ENCODE results near the gene CDH13. TPM values are rescaled to one million over a fixed set of nuclear protein-coding genes. Genes with fewer than 3 reads are reported as not detected.

CDH13 gene
- total RNA-seq, 1 donor from 2014 or later: 14.3 TPM

DNA sequence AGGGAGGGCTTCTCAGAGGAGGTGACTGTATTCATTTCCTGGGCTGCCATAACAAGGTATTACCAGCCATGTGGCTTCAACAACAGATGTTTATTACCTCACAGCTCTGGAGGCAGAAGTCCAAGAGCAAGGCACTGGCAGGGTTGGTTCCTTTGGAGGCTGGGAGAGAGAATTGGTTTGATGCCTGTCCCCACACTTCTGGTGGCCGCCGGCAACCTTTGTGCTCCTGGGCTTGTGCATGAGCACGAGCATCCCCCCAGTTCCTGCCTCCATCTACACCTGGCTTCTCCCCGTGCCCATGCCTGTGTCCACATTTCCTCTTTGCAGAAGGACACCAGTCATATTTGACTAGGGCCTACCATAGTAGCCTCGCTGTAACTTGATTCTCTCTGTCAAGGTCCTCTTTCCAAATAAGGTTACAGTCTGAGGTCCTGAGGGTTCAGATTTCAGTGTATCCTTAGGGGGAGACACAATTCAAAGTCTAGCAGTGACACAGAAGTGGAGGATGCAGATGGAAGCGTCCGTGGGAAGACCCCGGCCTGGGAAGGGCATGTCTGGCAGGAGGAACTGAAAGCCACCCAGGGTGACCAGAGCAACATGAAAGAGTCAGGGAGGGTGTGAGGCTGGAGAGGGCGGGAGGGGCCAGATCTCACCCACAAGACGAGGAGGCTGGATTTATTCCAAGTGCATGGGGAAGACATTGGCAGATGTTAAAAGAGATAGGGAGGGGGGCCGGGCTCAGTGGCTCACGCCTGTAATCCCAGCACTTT, 992.8 kb downstream of the CDH13 start:
- H3K4me1 ChIP-seq: no peaks in the 10 kb centered on the region
- DNase-seq (no peak), ATAC-seq (no peak)
- no peak overlapping the region for H3K27ac ChIP-seq
- H3K27me3 ChIP-seq (ENCODE audit: low read depth): no peaks in the 10 kb centered on the region
- H3K4me3 ChIP-seq: no peak overlapping the region
- intact Hi-C loops (cut with DNase I): no loop called here
- no peaks in the 10 kb centered on the region for H3K9me3 ChIP-seq
- no peaks in the 10 kb centered on the region for H3K36me3 ChIP-seq
- TF ChIP-seq, protein P1, sequence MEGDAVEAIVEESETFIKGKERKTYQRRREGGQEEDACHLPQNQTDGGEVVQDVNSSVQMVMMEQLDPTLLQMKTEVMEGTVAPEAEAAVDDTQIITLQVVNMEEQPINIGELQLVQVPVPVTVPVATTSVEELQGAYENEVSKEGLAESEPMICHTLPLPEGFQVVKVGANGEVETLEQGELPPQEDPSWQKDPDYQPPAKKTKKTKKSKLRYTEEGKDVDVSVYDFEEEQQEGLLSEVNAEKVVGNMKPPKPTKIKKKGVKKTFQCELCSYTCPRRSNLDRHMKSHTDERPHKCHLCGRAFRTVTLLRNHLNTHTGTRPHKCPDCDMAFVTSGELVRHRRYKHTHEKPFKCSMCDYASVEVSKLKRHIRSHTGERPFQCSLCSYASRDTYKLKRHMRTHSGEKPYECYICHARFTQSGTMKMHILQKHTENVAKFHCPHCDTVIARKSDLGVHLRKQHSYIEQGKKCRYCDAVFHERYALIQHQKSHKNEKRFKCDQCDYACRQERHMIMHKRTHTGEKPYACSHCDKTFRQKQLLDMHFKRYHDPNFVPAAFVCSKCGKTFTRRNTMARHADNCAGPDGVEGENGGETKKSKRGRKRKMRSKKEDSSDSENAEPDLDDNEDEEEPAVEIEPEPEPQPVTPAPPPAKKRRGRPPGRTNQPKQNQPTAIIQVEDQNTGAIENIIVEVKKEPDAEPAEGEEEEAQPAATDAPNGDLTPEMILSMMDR (IDR thresholded peaks at IDR 0.05): no peak

DNA sequence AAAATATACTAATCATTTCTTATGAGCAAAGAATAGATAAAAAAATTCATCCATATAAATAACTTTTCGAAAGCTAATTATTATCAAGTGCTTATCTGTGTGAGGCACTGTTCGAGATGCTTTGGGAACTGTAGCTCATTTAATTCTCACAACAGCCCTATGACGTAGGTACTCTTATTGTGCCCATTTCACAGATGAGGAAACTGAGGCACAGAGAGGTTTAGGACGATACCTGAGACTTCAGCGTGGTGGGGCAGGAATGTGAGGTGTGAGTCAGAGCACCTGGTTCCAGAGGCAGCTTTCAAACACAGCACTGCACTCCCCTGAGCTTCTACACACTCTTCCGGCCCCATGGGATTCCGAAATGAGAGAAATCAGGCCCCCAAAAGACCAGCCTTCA, 995.2 kb downstream of the CDH13 start:
- no peaks in the 10 kb centered on the region for H3K27me3 ChIP-seq (ENCODE audit: low read depth)
- H3K4me1 ChIP-seq: no peaks in the 10 kb centered on the region
- no peaks in the 10 kb centered on the region for H3K36me3 ChIP-seq
- H3K4me3 ChIP-seq: no peak overlapping the region
- H3K27ac ChIP-seq: no peak overlapping the region
- TF ChIP-seq, protein P1 (IDR thresholded peaks at IDR 0.05): no peak
- ATAC-seq (no peak), DNase-seq (no peak)
- intact Hi-C loops (cut with DNase I): no loop called here
- no peaks in the 10 kb centered on the region for H3K9me3 ChIP-seq

DNA sequence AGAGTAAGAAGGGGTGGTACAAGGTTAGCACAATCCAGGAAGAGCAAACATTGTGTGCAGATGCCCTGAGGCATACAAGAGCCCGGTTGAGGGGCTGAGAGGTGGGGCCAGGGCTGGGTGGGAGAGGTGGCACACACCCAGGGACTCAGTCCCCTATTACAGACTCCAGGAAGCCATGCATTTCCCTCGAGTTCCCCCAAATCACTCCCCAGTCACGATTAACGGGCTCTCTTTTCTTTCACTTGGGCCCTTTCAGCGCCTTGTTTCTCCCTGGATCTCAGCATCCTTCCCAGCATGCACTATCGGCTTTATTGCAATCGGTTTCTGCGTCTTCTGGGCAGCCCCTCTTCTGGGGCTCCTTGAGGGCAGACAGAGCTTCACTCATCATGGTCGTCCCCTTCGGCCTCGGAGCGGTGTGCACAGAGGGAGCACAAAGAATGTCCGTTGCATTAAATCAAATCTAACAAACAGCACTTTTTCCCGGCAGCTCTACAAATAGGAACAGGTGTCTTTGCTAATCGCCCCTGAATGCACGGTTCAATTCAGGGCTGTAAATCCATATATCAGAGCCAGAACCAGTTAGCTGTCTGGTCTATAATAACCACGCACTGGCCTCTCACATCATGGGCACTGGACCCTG, 996.4 kb downstream of the CDH13 start:
- DNase-seq (no peak), ATAC-seq (no peak)
- no peak overlapping the region for H3K4me3 ChIP-seq
- H3K27me3 ChIP-seq (ENCODE audit: low read depth): no peaks in the 10 kb centered on the region
- H3K9me3 ChIP-seq: no peaks in the 10 kb centered on the region
- intact Hi-C loops (cut with DNase I): no loop called here
- no peak overlapping the region for H3K27ac ChIP-seq
- TF ChIP-seq, protein P1 (IDR thresholded peaks at IDR 0.05): no peak
- H3K4me1 ChIP-seq: no peaks in the 10 kb centered on the region
- H3K36me3 ChIP-seq: no peaks in the 10 kb centered on the region

DNA sequence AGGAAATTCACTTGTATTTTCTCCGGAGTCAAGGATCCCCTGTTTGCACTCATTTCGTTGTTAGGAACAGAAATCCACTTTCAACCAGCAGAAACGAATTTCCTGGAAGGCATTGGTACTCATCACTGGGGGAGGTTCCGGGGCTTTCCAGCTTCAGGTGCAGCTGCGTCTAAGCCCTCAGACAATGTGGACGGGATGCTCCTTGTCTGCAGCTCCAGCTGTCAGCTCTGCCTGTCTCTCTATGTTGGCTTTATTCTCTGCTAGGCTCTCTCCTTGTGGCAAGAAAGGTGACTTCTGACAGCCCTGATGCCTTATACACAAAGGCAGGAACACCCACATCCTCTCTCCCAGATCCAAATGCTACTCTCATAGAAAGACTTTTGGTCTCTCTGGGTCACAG, 997.1 kb downstream of the CDH13 start:
- TF ChIP-seq, protein P1 (IDR thresholded peaks at IDR 0.05): no peak
- Histone ChIP-seq H3K27ac (no peak overlapping the region), H3K4me3 (no peak overlapping the region), H3K36me3 (no peaks in the 10 kb centered on the region), H3K9me3 (no peaks in the 10 kb centered on the region), H3K4me1 (no peaks in the 10 kb centered on the region), H3K27me3 (ENCODE audit: low read depth) (no peaks in the 10 kb centered on the region)
- no peak for DNase-seq
- ATAC-seq: no peak
- intact Hi-C loops (cut with DNase I): no loop called here

DNA sequence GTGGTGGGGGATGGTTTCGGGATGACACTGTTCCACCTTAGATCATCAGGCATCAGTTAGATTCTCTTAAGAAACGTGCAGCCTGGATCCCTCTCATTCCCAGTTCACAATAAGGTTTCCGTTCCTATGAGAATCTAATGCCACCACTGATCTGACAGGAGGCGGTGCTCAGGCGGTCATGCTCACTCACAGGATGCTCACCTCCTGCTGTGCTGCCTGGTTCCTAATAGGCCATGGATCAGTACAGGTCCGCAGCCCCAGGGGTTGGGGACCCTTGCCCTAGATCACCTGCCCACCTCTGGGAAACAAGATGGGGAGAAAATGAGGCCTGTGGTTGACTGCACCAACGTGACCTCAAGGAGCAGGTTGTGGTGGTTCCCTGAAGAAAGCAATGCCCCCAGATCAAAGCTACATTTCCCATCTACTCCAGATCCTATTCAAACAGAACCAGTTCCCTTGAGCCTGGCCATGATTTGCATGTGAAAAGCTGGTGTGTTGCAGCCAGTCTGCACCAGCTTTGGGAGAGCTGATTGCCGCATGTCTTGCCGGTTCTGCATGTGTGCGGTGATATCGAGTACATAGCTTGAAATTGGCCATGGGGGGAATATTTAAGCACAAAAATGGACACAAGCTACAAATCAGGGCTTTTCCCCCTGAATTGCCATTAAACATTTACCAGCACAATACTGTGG, 997.8 kb downstream of the CDH13 start:
- Histone ChIP-seq H3K36me3 (no peaks in the 10 kb centered on the region), H3K4me1 (no peaks in the 10 kb centered on the region), H3K4me3 (no peak overlapping the region), H3K27ac (no peak overlapping the region), H3K27me3 (ENCODE audit: low read depth) (no peaks in the 10 kb centered on the region), H3K9me3 (no peaks in the 10 kb centered on the region)
- TF ChIP-seq, protein P1 (IDR thresholded peaks at IDR 0.05): no peak
- ATAC-seq (no peak), DNase-seq (no peak)
- intact Hi-C loops (cut with DNase I): no loop called here
